Fibroblast of skin of left biceps (primary cell): ENCODE data around the gene RHOXF2.

Source experiments
- DNase-seq, 2 experiments: peaks; one replicate each; pipeline ENCODE4 v3.0.0-alpha.2; 2013; ENCODE audit warnings: low read depth in 2 of 2

The RHOXF2 gene

DNA sequence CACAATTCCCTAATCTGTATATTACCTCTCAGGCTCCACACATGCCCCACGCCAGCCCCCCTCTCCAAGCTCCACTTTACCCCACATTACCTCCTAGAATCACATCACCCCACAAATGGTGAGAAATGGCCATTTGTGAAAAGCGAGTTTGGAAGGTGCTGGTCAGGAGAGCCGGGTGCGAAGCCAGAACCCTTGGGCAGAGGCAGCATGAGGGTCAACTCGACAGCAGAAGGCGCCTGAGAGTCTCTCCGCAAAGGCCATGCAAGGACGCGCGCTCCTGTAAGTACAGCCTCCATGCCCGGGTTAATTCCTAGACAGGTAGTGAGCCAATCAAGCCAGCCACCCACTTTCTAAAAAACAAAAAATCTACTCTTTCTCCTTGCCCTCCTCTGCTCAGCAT, 42.4 kb downstream of the RHOXF2 start:
- DNase-seq = no peak

DNA sequence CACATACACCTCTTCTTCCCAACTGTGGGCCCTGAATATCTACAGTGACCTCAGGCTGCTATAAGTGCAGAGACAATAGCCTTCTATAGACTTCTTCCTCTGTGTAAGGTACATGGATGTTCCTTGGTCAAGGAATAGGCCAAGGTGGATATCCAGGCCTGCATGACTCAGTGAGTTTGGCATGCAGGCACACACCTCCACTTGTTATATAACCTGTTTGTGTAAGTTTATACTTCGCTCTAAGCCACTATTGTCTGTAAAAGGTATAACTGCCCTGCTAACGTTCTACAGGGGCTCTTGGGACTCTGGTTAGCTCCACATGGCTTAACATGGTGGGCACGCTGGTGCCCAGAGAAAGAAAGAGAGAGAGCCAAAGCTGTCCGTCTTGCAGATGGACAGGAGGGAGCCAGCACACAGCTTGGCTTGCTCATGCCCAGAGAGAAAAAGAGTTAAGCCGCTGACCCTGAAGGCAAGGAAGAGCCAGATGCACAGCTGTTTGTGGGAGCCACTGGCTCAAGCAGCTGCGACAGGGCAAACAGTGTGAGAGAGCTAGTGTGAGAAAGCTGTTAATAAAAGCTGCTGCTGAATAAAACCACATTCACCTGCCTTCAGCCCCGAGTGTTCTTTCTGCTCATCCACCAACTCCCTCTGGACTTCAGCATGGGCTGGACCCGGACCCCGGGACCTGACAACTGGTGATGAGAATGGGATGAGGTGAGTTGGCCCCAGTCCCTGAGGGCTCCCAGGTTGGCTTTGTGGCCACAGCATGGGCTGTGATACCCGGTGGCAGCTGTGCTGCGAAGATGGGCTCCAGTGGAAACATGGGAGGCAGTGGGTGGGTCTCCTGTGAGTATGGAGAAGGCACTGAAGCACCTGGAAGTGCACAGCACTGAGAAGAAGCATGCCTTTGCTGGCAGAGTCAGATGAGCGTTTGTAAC, 47.7 kb downstream of the RHOXF2 start:
- DNase-seq = no peak

DNA sequence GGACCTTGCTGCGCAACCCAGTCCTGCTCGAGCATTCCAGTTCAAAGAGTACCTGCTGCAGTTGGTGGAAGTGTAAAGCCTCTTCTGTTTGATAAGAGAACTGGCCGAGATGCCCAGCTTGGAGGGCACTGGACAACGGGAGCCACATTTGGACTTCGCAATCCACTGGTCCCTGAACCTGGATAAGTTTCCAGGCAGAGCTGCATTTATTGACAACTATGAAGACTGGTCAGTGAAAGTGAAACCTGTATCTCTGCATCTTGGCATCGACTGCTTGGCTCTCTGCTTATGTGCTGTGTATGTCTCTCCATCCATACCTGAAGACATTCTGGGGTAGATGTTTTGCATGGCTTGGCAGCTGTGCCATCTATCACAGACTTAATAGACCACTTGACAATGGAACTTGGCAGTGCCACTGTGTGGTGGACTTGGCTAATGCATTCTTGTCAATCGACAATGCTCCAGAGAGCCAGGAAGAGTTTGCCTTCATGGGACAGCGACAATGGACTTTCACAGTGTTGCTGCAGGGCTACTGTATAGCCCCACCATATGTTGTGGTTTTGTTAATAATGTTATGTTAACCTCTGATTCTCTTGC, 48.7 kb downstream of the RHOXF2 start:
- DNase-seq = no peak

DNA sequence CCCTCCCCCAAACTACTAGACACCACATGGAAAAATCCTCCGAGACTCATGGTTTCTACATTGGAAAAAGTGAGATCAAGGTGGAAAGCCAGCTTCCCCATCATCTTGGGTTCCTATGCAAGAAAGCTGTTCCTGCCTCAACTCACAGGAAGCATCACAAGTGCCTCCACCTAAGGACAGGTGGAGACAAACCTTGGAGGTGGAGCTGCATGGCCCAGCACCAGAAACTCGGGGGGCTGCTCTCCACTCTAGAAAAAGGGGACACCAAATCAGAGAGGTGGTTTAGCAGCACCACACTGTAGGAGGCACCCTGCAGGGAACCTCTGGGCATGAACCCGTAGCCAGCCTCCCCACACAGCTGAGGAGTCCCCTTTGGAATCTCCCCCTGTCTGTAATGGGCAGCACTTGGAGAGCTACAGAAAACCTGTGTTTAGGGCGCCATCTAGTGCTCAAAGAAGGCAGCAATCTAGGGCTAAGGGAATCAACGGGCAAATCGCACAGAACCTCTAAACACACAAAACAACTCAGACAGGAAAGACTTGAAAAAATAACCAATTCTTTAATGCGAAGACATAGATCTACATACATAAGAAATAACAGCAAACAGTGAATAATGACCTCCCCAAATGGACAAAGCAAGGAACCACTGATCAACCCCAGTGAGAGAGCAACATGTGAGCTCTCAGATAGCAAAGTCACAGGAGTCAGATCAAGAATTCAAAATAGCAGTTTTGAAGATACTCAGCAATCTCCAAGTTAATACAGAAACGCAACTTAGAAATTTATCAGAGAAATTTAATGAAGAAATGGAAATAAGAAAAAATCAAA, 55.2 kb downstream of the RHOXF2 start:
- peak; percentile 1 to 6 for DNase-seq
